HG03196 (cell line): ENCODE data around the gene TTC7B.
"Not testable (repeated sequence)": the region's sequence is repeated elsewhere in the genome, so short reads cannot be mapped to it uniquely, and the experiment has no call there.

Experiments used
- ATAC-seq: cut with Tn5 transposase; IDR thresholded peaks from one replicate; pipeline ENCODE4 v1.9.1; 2021; ENCODE audit not compliant: unreplicated experiment

The TTC7B gene

DNA sequence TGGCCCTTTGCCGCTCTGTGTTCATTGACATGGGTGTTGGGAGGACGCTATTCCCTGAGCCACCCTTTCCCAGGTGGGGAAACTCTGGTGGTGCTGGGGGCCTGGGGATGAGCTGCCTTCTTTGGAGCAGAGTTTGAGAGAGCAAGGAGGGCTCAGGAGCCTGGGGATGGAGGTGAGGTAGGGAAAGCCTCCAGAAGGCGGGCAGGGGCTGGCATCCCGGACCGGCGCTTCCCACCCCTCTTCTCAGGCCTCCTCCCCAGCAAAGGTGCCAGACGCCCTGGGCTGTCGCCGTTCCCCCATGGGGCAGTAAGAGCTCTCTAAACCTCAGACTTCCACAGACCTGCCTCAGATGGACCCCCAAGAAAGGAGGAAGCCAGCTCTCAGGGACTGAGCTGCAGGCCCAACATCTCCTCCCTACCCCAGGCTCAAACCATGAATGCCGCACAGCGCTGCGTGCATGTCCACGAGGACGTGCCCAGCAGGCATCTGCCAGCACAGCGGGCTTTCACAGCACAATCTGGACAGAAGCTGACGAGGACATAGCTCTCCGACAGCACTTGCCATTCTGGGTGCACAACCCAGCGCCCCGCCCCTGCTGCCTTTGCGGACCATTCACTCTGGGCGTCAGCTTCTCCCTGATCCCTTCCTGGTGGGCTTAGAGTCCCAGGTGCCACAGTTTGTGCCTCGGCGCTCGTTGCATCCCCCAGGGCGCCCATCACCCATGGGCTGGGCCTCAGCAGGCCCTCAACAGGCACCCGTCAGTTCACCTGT is 14.9 kb upstream of the TTC7B start:
- no peak for ATAC-seq

DNA sequence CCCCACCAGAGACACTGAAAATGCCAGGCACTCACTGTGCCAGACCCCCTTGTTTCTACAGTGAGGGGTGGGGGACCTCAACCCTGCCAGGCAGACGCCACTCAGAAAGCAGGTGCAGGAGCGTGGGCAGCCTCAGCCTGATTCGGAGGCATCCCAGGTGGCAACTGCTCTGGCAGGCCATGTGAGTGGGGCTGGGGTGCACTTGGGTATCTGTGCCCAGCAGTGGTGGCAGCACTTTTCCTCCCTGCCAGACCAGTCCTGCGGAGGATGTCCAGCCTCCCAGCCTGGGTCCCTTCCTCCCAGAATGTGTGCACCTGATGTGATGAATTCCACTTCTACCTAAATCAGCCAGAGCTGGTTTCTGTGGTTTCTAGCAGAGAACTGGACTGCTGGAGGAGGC is 13.4 kb upstream of the TTC7B start:
- ATAC-seq: no peak

DNA sequence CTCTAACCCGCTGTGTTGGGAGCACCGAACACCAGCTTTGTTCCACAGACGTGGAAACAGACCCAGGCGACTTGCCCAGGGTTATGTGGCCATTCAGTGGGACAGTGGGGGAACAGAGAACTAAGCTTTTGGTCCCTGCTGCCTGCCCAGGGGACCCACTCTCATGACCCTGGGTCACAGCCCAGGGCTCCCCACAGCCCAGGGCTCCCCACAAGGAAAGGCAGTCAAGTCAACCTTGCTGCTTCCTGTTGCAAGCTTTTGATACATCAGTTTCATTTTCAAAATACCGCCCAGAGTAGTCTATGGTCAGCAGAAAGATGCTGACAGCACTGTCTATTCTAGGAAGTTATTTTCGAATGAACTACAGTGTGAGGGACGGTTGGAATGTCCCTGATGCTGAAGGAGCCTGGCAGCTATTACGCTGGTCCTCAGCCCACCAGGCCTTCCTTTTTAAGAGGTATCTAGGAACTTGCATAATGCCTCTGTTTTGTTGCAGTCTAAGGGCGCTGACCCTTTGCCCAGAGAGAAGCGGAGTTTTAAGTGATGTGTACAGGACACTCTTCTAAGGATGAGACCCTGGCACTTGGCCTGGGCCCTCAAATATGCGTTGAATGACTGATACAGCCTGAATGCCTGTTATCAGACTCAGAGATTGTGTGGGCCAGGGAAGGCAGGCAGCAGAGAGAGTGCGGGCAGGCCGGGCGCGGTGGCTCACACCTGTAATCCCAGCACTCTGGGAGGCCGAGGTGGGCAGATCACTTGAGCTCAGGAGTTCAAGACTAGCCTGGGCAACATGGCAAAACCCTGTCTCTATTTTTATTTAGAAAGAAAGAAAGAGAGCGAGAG is 12.6 kb upstream of the TTC7B start:
- no peak for ATAC-seq

DNA sequence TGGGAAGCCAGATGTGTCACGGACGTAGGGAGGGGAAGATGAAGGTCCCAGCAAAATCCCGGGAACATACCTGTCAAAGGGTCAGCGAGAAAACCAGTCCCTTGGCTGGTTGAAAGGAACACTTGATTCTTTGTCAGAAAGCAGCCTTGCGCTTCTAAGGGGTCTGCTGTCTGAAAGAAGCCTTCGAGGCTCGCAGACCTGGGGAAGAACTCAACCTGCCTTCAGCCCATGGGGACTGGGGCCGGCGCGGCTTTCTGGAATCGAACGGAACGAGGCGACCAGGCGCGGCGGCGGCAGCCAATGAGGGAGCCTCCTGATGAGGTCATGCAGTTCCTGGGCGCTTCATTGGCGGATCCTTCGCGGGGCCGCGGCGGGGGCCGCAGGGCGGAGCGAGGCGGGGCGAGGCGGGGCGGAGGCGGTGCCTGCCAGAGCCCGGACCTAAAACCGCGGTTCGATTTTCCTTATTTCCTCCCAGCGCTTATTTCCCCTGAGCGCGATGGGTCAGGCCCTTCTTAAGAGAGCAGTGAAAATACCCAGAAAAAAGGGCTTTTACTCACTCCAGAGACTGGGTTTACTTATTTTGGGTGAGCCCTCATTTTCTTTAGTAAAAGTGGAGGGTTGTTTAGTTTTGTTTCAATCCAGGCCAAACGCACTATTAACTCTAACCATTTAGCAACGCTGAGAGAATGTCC is 11.8 kb upstream of the TTC7B start:
- peak; percentile 98 for ATAC-seq

DNA sequence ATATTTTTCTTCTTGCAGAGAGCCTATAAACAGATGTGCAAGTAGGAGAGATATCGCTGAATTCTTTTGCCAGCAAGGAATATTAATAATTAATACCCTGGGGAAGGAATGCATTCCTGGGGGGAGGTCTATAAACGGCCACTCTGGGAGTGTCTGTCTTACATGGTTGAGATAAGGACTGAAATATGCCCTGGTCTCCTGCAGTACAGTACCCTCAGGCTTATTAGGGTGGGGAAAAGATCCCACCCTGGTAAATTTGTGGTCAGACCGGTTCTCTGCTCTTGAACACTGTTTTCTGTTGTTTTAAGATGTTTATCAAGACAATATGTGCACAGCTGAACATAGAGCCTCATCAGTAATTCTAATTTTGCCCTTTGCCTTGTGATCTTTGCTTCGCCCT is 7.3 kb upstream of the TTC7B start:
- not testable (repeated sequence) for ATAC-seq

DNA sequence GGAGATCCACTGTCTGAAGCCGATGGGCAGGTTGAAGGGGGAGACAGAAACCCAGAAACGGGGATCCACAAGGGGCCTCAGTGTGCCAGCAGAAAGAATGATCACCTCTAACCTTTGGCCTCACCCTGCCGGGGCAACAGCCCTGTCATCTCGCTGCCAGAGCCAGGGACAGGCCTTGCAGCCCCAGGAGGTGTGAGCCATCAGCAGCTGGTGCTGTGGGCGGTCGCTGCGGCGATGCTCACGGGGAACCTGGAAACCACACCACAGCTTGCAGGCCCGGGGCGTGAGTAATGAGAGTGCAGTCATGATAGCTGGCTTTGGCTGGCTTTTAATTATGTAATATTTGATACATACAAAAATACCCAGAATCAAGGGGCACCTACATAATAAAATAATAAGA is 4.7 kb upstream of the TTC7B start:
- ATAC-seq: peak; percentile 65

DNA sequence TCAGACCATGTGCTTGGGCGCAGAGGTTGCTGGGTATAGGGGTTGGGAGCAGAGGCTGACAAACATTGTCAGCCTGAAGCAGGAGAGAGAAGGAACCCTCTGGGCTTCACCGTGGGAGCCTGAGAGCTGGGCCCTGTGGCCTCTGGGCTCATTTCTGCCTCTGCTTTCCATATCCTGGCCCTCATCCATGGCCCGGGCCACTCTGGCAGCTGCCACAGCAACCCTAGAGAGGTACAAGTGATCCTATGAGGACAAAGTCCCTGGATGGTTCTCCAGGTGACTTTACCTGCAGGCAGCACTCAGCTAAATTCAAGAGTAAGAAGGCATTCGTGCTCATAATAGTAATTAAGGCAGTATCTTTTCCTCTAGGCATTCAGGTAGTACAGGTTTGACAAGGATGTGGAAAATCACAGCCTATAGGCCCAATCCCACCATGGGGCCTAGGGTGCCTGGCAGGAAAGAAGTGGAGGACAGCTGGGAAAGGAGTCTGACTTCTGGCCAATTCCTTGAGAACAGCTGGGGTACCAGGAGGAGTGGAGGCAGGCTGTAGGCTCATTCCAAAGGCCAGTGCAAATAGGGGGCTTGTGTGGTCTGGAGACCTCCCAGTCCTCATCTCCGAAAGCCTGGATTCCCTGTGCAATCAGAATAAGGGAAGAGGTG is 3.6 kb upstream of the TTC7B start:
- no peak for ATAC-seq

DNA sequence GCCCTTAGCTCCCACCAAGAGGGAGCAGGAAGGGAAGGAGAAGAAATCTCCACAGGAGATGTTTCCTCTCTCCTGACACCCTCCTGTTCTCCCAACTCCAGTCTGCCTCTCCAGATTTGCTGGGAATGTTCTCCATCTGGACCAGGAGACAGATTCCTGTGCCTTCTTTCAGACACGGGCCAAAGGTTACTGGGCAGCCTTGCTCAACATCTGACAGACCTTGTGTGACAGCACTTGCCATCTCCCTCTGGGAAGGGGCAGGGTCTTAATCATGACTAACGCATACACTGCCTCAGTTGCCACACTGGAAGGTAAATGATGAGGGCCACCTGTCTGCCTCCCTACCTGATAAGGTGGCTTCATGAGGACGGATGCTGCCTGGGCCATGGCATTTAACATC is 2.5 kb upstream of the TTC7B start:
- ATAC-seq: no peak

DNA sequence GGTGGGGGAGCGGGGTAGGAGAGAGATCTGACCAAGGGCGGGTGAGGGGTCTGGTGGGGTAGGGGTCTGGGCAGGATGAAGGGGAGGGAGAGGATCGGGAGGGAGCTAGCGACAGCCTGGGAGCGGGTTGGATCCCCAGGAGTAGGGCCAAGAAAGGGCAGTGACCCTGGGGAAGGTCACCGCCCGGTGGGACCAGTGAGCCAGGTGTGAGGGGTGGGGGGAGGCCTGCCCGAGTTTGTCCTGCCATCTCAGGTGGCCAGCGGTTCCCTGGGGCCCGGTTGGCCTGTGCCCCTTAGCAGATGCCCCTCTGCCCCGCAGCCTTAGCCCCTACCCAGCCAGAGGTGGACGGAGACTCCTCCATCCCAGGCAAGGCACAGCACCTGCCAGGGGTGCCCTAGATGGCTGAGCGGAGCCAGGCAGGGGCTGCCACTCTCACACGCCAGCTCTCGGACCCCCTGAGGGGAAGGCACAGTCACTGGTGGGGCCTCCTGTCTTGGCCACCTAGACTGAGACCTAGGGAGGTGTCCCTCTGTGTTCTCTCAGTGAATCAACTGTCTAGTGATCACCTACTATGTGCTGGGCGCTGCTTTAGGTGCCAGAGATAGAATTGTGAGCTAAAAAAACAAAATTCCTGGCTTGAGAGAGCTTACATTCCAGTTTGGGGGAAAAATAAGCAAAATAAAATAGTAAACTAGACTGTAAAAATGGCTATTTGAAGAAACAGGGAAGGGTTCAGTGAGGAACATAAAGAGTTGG is 629 bp upstream of the TTC7B start:
- ATAC-seq: no peak

DNA sequence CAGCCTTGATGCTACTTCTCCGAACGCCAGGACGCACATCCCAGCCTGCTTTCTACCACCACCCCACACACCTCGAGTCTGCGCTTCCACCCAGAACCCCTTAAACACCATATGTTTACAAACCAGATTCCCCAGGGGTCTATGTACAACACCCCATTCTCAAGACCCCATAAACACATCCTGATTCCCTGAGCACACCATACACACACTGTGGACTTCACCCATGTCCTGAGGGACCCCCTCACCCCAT is 733 bp downstream of the TTC7B start:
- ATAC-seq: no peak

DNA sequence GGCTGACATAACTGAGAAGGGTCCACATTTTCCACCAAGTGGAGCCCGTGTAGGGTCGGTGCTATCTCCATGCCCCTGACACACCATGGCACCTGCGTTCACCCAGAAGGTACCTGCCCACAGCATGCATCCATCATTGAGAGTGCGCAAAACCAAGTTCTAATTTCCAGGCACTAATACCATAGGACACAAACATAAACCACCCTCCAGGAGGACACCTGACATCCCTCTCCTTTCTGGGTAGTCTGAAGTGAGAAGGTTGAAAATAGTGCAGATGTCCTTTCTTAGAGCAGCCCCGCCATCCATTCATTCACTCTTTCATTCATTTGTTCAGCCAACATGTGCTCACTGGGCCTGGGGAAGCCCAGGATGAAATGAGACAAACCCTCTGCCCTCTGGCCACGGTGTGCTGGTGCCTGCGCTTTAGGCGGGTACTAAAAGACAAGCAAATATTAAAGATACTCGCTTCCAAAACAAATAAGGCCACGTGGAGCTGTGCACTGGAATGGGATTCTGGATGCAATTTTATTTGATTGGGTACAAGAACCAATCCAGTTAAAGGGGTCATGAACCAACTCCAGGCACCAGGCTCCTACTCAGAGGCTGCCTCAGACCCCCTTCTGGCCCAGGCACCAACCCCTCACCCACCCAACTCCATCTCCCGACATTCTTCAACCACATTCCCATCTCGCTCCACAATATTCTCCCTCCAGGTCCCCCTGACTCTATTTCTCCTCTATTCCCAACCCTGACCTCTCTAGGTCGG is 1.2 kb downstream of the TTC7B start:
- ATAC-seq: no peak

DNA sequence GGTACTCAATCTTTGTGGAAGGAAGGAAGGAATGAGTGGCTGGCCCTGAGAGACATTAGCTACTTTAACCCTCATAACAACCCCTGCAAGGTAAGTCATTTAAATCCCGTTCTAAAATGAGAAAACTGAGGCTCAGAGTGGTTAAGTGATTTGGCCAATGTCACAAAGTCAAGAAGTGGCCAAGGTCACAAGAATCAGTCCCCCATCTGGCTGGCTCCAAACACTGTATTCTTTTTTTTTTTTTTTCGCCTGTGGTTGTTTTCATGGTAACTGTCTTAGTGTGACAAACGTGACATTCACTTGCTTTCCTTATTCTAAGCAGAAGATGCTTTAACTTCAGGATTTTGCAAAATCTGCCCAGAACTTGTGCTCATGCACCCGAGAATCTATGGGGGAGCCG is 2.8 kb downstream of the TTC7B start:
- ATAC-seq: no peak

DNA sequence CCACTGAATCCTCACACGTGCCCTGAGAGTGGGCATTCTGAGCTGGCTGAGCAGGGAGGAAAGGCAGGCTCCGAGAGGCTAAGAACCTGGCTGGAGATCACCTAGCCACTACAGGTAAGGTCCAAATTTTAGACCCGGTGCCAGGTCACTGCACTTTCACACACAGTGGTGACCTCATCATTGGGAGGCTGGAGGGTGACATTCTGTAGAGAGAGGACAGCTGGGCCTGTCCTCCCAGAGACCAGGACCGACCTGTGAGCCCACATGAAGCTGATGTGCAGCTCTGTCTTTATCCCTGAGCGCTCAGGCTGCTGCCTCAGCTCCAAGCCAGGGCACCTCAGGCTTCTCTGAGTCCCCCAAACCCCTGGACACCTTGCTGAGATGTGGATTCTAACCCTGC is 4.1 kb downstream of the TTC7B start:
- ATAC-seq: no peak

DNA sequence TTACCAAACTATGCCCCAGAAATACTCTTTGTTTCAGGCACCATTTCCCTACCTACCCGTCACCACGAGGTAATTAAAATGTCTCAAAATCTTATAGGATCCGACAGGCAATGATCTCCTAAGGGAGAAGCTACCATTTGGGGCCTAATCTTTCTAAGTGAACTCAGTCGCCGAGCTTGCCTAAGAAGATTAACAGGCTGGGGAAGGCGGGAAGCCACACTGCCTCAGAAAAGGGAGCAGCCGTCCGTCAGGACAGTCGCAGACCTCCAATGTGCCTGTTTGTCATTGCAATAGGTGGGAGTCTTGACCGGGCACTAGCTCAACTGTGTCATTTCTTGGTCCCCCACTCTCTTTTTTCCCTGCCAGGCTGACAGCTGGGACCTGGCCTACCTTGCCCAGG is 4.6 kb downstream of the TTC7B start:
- no peak for ATAC-seq

DNA sequence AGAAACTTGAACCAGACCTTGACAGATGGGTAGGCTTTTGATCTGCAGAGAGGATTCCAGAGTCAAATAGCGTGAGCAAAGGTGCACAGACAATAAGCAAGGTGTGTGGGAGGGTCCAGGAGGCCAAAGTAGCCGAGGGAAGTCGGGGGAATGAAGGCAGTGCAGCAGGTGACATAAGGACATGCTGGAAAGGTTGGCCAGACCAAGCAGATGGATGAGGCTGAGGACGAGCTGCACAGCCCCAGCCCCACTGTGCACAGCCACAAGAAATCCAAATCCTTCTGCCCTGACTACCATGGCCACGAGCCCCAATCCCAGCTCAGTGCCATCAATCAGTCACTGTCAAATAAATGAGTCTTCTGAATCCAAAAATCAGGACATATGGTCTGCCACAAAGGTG is 5.4 kb downstream of the TTC7B start:
- ATAC-seq: no peak

DNA sequence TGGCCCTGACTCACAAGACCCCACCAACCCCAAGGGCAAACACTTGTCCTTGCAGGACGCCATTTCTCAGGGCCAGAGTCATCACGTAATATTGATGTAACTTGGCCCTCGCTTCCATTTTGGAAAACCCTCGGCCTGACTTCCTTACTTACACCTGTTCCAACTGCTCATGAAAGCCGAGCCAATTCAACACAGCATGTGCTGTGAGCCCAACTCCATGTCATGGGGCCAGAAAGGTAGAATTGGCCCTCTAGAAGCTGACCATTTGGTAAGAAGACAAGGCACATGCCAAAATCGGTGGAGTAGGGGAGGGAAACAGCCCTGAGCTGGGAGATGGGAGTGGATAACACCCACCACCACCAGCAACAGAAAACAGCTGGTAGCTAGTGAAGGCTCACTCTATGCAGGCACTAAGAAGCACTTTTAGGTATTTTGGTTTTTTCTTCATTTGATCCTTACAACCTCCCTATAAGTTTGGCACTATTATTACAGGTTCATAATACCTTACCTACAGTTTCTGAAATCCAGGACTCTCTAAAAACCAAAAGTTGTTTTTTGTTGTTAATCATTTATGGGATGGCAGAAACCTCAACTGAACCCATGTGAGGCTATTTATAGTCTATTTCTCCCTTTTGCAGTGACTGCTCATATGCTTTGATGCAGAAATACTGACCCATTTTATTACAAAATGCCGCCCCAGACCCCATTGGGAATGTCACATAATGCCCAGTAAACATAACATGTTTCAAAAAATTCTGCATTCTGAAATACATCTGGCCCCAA is 6.5 kb downstream of the TTC7B start:
- no peak for ATAC-seq

DNA sequence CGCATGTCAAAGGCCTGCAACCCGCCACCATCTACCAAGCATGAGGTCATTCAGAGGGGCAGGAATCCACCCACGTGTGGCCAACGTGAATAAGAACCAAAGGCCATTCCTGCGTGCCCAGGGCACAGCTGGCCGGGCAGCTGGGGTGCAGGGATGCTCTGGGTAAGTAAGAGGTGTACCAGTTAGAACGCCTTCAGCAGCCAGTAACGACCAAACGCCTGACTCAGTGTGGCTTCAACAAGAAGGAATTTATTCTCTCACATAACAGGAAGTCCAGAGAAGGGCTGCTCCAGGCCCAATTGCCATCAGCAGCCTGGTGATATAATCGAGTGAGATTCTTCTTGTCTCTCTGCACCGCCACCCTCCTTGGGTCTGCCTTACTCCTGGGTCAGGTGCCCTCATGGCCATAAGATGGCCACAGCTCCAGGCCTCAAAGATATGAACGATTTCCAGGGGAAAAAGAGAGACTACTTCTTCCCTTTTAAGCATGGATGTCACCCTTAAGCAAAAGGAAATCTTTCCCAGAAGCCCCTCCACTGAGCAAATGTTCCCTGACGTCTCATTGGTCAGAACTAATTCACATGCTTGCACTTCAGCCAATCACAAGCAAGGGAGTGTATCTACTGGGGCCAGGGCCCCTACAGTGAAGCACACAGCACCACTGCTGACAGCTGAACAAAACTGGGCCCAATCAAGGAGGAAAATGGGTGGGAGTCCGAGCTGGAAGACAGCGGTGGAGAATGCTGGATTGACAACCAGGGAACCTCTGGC is 7.3 kb downstream of the TTC7B start:
- no peak for ATAC-seq

DNA sequence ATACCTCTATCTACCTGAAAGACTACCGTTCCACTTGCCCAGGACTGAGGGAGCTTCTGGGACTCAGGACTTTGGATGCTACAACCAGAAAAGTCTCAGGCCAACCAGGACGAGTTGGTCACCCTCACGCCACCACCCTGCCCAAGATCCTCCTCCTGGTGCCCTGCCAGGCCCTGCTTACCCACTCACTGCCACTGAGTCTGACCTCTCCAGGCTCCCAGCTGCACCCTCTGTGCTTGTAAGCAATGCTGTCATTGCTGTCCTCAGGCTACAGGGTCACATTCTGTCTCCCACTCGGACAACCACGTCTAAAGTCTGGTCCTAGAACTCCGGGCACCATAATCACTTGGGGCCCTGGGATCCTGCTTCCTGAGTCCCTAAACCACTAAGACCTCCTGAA is 9.2 kb downstream of the TTC7B start:
- ATAC-seq: no peak
